Measurements from ENCODE around the gene NDUFAF3. TPM values are rescaled to one million over a fixed set of nuclear protein-coding genes. Genes with fewer than 3 reads are reported as not detected.

Gene NDUFAF3, protein sequence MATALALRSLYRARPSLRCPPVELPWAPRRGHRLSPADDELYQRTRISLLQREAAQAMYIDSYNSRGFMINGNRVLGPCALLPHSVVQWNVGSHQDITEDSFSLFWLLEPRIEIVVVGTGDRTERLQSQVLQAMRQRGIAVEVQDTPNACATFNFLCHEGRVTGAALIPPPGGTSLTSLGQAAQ
- 100 to 1,000 TPM in 1 of 2 donors, 10 to 100 TPM in 1; 91.4 to 106 TPM for total RNA-seq

DNA sequence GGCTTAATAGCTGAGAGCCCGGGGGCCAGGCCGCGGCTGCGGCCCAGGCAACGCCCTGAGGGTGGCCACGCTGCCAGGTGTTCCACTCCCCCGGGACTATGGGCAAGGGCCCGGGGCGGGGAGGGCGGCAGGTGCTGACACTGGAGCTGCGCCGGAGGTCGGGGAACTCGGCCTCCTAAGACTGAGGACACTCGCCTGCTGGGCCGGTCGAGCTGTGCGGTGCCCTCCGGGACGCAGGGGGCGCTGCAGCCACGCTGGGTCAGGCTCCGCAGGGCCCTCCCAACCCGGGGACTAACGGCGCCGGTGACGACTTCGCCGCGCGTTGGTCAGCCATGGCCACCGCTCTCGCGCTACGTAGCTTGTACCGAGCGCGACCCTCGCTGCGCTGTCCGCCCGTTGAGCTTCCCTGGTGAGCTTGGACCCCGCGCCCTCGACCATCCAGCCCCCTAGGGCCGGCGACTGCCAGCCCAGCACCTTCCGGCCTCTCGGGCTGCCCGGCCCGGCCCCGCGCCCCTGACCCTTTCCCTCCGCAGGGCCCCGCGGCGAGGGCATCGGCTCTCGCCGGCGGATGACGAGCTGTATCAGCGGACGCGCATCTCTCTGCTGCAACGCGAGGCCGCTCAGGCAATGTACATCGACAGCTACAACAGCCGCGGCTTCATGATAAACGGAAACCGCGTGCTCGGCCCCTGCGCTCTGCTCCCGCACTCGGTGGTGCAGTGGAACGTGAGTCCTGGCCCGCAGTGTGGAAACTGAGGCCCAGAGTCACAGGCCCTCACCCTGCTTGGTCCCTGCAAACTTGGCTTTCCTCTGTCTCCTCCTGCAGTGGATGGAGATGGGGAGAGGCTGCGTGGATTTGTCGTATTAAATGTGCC is at the start of gene NDUFAF3:
Gene NDUFAF3 (plus strand): TSS at position 309 of the 875 bp plus-strand sequence. CDS start 24 bp downstream, at position 333.
- ATAC-seq = peak; percentile 86 to 87
- peak; percentile 95 for DNase-seq (ENCODE audit: low spot score)
- Mint-ChIP-seq H3K4me1 (ENCODE audit: low read depth in 2 of 2) (peaks cover 31 to 33% of the 10 kb centered on the region in 2 donors), H3K4me3 (peak within 1 kb of the TSS; percentile 93), H3K36me3 (peaks cover 8% of the 10 kb centered on the region), H3K9me3 (no peaks in the 10 kb centered on the region), H3K27ac (peak within 1 kb of the TSS; percentile 86 to 97), H3K27me3 (no peaks in the 10 kb centered on the region)

GRCh38 chr3:48974076-48974864 is 47.7 kb upstream of the NDUFAF3 start:
- DNase-seq (ENCODE audit: low spot score) (no peak), ATAC-seq (no peak)
- no peaks in the 10 kb centered on the region for H3K27me3 Mint-ChIP-seq
- H3K36me3 Mint-ChIP-seq = peaks cover 8% of the 10 kb centered on the region
- H3K4me1 Mint-ChIP-seq (ENCODE audit: low read depth in 2 of 2) = peaks cover 0 to 2% of the 10 kb centered on the region in 2 donors
- no peak overlapping the region for H3K4me3 Mint-ChIP-seq
- no peaks in the 10 kb centered on the region for H3K9me3 Mint-ChIP-seq
- H3K27ac Mint-ChIP-seq = no peak overlapping the region

- Mint-ChIP-seq H3K27ac (no peak overlapping the region), H3K9me3 (no peaks in the 10 kb centered on the region), H3K36me3 (peaks cover 9% of the 10 kb centered on the region), H3K4me1 (ENCODE audit: low read depth in 2 of 2) (peaks cover 0 to 2% of the 10 kb centered on the region in 2 donors), H3K27me3 (no peaks in the 10 kb centered on the region), H3K4me3 (no peak overlapping the region)
- DNase-seq (ENCODE audit: low spot score) (no peak), ATAC-seq (no peak)
Measured at GRCh38 chr3:48979451-48979850, 42.5 kb upstream of the NDUFAF3 start.

- H3K27ac Mint-ChIP-seq = peak overlapping the region in 1 of 2 donors; percentile 29
- H3K4me3 Mint-ChIP-seq = no peak overlapping the region
- no peaks in the 10 kb centered on the region for H3K27me3 Mint-ChIP-seq
- peaks cover 0 to 2% of the 10 kb centered on the region in 2 donors for H3K4me1 Mint-ChIP-seq (ENCODE audit: low read depth in 2 of 2)
- no peak for DNase-seq (ENCODE audit: low spot score)
- no peaks in the 10 kb centered on the region for H3K9me3 Mint-ChIP-seq
- H3K36me3 Mint-ChIP-seq = peaks cover 9% of the 10 kb centered on the region
- ATAC-seq = no peak
Measured at GRCh38 chr3:48980295-48980694, 41.6 kb upstream of the NDUFAF3 start.

DNA sequence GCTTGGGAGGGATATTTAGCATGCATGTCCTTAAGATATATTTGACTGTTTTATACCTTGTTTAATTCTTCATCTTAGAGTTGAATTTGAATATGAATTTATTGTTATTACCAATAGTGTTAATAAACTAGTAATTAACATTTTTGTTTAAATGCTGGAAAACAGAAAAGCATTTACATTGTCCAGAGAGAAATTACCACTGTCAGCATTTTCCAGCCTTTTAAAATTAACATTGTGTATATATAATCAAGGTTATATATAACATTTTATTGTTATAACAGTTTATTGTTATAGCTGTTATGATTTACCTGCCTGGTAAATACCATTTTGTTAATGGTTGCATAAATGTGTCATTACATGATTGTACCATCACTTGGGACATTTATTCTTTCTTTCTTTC is 39.9 kb upstream of the NDUFAF3 start:
- H3K27ac Mint-ChIP-seq = no peak overlapping the region
- peaks cover 0 to 11% of the 10 kb centered on the region in 2 donors for H3K4me1 Mint-ChIP-seq (ENCODE audit: low read depth in 2 of 2)
- H3K27me3 Mint-ChIP-seq = no peaks in the 10 kb centered on the region
- no peaks in the 10 kb centered on the region for H3K9me3 Mint-ChIP-seq
- peaks cover 9% of the 10 kb centered on the region for H3K36me3 Mint-ChIP-seq
- ATAC-seq (no peak), DNase-seq (ENCODE audit: low spot score) (no peak)
- H3K4me3 Mint-ChIP-seq = no peak overlapping the region

DNA sequence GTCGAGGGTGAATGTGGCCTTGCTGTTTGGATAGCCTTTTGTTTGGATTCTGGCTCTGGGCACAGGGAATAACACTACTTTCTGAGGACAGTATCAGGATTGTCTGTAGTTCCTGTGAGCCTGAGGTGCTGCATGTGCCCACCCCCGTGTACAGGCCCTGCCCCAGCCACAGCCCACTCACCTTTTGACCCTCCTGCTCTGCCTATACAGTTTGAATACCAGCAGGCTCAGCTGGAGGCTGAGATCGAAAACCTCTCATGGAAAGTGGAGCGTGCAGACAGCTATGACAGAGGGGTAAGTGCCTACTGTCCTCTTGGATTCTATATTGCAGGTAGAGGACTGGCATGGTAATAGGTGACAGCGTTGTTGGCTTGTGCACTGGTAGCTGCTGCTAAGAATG is 39.2 kb upstream of the NDUFAF3 start:
- DNase-seq (ENCODE audit: low spot score) (no peak), ATAC-seq (no peak)
- peaks cover 9% of the 10 kb centered on the region for H3K36me3 Mint-ChIP-seq
- H3K27me3 Mint-ChIP-seq = no peaks in the 10 kb centered on the region
- H3K27ac Mint-ChIP-seq = no peak overlapping the region
- H3K4me1 Mint-ChIP-seq (ENCODE audit: low read depth in 2 of 2) = peaks cover under 1 to 11% of the 10 kb centered on the region in 2 donors
- H3K9me3 Mint-ChIP-seq = no peaks in the 10 kb centered on the region
- H3K4me3 Mint-ChIP-seq = no peak overlapping the region

- no peak for ATAC-seq
- Mint-ChIP-seq H3K27ac (peak overlapping the region in 1 of 2 donors; percentile 31), H3K4me1 (ENCODE audit: low read depth in 2 of 2) (peaks cover 5 to 15% of the 10 kb centered on the region in 2 donors), H3K4me3 (no peak overlapping the region), H3K9me3 (no peaks in the 10 kb centered on the region), H3K27me3 (no peaks in the 10 kb centered on the region), H3K36me3 (peaks cover 9% of the 10 kb centered on the region)
- DNase-seq (ENCODE audit: low spot score) = no peak
Measured at GRCh38 chr3:48983096-48983495, 38.8 kb upstream of the NDUFAF3 start.

DNA sequence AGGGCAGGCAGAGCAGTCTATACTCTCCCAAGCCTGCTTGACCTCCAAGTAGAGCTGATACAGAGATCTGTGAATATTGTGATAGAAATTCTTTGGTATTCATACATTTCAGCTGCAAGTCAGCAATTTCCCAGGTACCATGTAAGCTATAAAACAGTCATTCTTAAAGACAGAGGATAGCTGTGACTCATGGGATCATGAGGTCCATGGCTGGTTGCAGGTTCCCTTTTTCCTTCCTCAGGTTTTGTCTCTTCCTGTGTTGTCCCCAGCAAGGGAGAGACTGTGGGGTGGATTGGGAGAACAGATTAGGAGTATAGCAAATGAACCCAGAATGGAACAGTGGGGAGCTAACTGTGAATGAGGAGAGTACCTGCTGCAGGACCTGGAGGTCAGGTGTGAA is 37.3 kb upstream of the NDUFAF3 start:
- no peaks in the 10 kb centered on the region for H3K9me3 Mint-ChIP-seq
- peak overlapping the region in 1 of 2 donors; percentile 45 for H3K27ac Mint-ChIP-seq
- H3K36me3 Mint-ChIP-seq = peaks cover 4% of the 10 kb centered on the region
- no peak for ATAC-seq
- no peak for DNase-seq (ENCODE audit: low spot score)
- no peaks in the 10 kb centered on the region for H3K27me3 Mint-ChIP-seq
- peaks cover 15 to 21% of the 10 kb centered on the region in 2 donors for H3K4me1 Mint-ChIP-seq (ENCODE audit: low read depth in 2 of 2)
- no peak overlapping the region for H3K4me3 Mint-ChIP-seq

DNA sequence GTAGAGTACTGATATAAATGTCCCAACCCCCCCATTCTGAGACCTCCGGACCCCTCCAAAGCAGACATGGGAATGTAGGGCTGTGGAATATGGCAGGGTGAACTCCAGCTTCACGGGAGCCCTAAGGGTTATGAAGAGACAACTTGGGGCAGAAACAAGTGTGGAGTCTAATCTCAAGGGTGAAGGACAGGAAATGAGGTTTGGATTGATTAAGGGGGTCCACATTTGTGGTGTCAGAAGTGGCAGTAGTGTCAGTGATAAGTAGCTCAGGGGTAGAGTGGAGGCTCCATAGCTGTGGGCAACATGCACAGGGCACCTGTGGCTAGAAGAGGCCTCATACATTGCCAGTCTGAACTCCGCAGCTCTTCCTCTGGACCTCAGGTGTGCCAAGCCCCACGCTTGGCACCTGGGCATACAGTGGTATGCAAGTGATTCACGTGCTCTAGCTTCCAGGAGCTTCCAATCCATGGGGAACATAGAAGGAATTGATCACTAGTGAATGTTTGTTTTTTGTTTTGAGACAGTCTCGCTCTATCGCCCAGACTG is 36.0 kb upstream of the NDUFAF3 start:
- H3K27ac Mint-ChIP-seq = no peak overlapping the region
- H3K4me3 Mint-ChIP-seq = no peak overlapping the region
- H3K9me3 Mint-ChIP-seq = no peaks in the 10 kb centered on the region
- no peak for DNase-seq (ENCODE audit: low spot score)
- H3K36me3 Mint-ChIP-seq = peaks cover 4% of the 10 kb centered on the region
- peaks cover 15 to 23% of the 10 kb centered on the region in 2 donors for H3K4me1 Mint-ChIP-seq (ENCODE audit: low read depth in 2 of 2)
- no peaks in the 10 kb centered on the region for H3K27me3 Mint-ChIP-seq
- ATAC-seq = no peak

DNA sequence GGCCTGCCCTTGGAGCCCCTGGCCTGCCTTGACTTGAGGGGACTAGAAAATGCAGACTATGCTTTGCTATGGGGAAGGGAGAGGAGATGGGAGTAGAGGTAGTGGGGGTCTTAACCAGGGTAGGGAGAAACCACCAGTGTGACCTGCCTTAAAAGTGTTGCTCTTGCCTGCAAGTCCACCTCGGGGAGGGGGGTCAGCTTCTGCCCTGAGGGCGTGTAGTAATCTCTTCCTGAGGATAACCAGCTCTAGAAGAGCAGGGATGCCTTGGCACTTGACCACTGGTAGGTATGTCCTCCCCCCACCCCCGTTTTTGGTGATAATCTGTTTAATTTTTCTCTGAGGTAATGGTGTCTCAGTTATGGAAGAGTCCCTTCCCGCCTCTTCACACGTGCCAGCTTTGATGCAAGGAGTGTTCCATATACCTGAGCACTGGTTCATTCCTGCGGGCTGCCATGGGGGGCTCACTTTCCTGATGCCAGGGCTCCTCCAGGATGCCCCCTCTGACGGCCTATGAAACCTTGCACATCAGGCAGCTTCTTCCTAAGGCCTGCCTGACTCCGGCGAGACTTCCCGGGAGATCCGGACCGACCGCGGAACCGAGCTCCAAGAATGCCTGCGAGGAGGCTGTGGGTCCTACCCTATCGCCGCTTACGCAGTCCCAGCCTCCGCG is 32.7 kb upstream of the NDUFAF3 start:
- H3K9me3 Mint-ChIP-seq = no peaks in the 10 kb centered on the region
- H3K27ac Mint-ChIP-seq = peak overlapping the region; percentile 90 to 95
- H3K27me3 Mint-ChIP-seq = no peaks in the 10 kb centered on the region
- ATAC-seq (no peak), DNase-seq (ENCODE audit: low spot score) (no peak)
- H3K36me3 Mint-ChIP-seq = no peaks in the 10 kb centered on the region
- H3K4me3 Mint-ChIP-seq = peak overlapping the region; percentile 92
- peaks cover 26 to 35% of the 10 kb centered on the region in 2 donors for H3K4me1 Mint-ChIP-seq (ENCODE audit: low read depth in 2 of 2)

DNA sequence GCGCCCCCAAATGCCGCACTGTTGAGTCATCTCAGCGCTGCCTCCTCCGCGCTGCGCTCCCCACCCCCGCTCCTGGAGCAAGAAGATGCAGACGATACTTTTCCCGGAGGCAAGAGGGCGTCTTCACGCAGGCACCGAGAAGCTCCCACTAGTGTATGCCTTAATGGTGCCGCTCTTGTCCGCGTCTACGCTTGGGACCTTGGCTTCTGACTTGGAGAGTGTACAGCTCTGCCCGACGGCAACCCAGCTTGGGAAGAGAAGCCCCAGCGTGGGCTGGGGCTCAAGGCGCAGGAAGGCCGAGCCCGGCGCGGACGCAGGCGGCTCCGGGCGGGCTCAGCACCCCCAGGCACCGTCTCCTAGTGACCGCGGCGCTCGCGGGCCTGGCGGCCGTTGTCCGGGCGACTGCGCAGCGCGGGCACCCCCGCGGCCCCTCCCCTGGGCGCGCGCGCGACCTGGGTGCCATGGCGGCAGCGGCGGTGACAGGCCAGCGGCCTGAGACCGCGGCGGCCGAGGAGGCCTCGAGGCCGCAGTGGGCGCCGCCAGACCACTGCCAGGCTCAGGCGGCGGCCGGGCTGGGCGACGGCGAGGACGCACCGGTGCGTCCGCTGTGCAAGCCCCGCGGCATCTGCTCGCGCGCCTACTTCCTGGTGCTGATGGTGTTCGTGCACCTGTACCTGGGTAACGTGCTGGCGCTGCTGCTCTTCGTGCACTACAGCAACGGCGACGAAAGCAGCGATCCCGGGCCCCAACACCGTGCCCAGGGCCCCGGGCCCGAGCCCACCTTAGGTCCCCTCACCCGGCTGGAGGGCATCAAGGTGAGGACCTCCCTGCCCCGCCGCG is 31.9 kb upstream of the NDUFAF3 start, which contains the start of gene P4HTM:
Gene P4HTM (plus strand): TSS at position 446 of the 840 bp plus-strand sequence. CDS start 16 bp downstream, at position 462.
- Mint-ChIP-seq H3K27me3 (no peaks in the 10 kb centered on the region), H3K9me3 (no peaks in the 10 kb centered on the region), H3K4me1 (ENCODE audit: low read depth in 2 of 2) (peaks cover 26 to 37% of the 10 kb centered on the region in 2 donors), H3K36me3 (no peaks in the 10 kb centered on the region), H3K4me3 (peak within 1 kb of the TSS; percentile 94), H3K27ac (peak within 1 kb of the TSS; percentile 90 to 95)
- DNase-seq (ENCODE audit: low spot score) (peak; percentile 86), ATAC-seq (peak; percentile 88)
